Thoracic aorta (tissue), 2 donors: ENCODE data around the gene TNFSF13B. TPM values are rescaled to one million over a fixed set of nuclear protein-coding genes. Genes with fewer than 3 reads are reported as not detected.

Experiments
- ATAC-seq: fragments of 150-250 bp; one replicate; pipeline ENCODE4 v1.8.0; 2017; ENCODE audit warnings: low read depth; ENCODE audit not compliant: insufficient number of reproducible peaks, low FRiP score
- DNase-seq: peaks from one replicate; pipeline ENCODE4 v3.0.0-alpha.2; 2020; ENCODE audit warnings: low spot score
- H3K27ac ChIP-seq, 2 donors: fragments of 200-600 bp; sonication (generic); 1 replicate in 1 of 2; 2 replicates in 1 of 2; pipeline ENCODE4 v1.5.1; 2016; ENCODE audit warnings: mild to moderate bottlenecking in 2 of 2, moderate library complexity in 2 of 2
- H3K27me3 ChIP-seq: fragments of 200-600 bp; sonication (generic); replicated peaks from 2 replicates; pipeline ENCODE4 v1.6.0; 2016; ENCODE audit warnings: mild to moderate bottlenecking; ENCODE audit not compliant: insufficient read depth
- H3K36me3 ChIP-seq: fragments of 200-600 bp; sonication (generic); one replicate; pipeline ENCODE4 v1.5.1; 2016
- H3K4me1 ChIP-seq, 2 donors: fragments of 200-600 bp; sonication (generic); 1 replicate in 1 of 2; 2 replicates in 1 of 2; pipeline versions ENCODE4 v1.5.1 to v1.6.0; 2016; ENCODE audit warnings: low read depth in 2 of 2, mild to moderate bottlenecking in 1 of 2; ENCODE audit not compliant: control insufficient read depth in 1 of 2
- H3K4me3 ChIP-seq: fragments of 200-600 bp; sonication (generic); 2 replicates; pipeline ENCODE4 v1.5.1; 2016; ENCODE audit warnings: mild to moderate bottlenecking
- H3K9me3 ChIP-seq: fragments of 200-600 bp; sonication (generic); 2 replicates; pipeline ENCODE4 v1.5.1; 2016
- total RNA-seq, 2 donors: library from RNA; depleted of rRNA; stranded (reverse); fragments of >200 nt; gene quantifications; one replicate each; pipeline versions ENCODE4 v1.1.0 to v1.2.3, GENCODE V29; 2016
- TF ChIP-seq, protein P1 (sequence below): fragments of 200-600 bp; sonication (generic); IDR thresholded peaks from one replicate; pipeline ENCODE4 v1.5.1; 2019; ENCODE audit warnings: antibody characterized with exemption

Gene TNFSF13B
- total RNA-seq, 2 donors from 2014 or later = 7.5 to 11.2 TPM

DNA sequence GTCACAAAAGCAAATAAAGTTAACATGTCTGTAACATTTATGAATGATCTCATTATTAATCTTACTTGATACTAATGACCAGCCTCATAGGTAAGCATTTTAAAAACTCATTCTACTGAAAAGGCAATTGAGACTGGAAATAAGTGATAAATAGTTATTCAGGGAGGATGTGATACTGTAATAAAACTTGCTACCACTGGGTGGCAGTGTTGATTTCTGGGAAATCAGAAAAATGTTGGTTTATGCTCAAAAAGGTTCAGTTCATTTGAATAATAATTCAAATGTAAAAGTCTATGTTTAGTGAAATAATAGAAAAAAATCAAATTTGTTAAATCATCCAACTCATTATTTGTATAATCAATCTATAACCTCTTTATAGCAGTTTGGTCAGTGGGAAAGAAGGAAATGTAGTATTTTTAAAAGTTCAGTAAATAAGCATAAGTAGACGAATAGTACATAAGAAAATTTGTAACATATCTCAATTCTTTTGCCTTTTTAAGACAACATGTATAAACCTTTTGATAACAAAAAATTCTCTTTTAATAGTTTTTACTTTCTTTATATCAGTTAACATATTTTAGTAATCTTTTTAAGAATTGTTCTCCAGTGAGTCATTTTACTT, 41.8 kb upstream of the TNFSF13B start:
- no peaks in the 10 kb centered on the region for H3K36me3 ChIP-seq
- H3K4me3 ChIP-seq = no peak overlapping the region
- H3K4me1 ChIP-seq = peaks cover 0 to 10% of the 10 kb centered on the region in 2 donors
- no peak for ATAC-seq
- TF ChIP-seq, protein P1, sequence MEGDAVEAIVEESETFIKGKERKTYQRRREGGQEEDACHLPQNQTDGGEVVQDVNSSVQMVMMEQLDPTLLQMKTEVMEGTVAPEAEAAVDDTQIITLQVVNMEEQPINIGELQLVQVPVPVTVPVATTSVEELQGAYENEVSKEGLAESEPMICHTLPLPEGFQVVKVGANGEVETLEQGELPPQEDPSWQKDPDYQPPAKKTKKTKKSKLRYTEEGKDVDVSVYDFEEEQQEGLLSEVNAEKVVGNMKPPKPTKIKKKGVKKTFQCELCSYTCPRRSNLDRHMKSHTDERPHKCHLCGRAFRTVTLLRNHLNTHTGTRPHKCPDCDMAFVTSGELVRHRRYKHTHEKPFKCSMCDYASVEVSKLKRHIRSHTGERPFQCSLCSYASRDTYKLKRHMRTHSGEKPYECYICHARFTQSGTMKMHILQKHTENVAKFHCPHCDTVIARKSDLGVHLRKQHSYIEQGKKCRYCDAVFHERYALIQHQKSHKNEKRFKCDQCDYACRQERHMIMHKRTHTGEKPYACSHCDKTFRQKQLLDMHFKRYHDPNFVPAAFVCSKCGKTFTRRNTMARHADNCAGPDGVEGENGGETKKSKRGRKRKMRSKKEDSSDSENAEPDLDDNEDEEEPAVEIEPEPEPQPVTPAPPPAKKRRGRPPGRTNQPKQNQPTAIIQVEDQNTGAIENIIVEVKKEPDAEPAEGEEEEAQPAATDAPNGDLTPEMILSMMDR = peak; percentile 77
- H3K27me3 ChIP-seq = no peaks in the 10 kb centered on the region
- no peak for DNase-seq
- H3K27ac ChIP-seq = no peak overlapping the region
- H3K9me3 ChIP-seq = no peaks in the 10 kb centered on the region

DNA sequence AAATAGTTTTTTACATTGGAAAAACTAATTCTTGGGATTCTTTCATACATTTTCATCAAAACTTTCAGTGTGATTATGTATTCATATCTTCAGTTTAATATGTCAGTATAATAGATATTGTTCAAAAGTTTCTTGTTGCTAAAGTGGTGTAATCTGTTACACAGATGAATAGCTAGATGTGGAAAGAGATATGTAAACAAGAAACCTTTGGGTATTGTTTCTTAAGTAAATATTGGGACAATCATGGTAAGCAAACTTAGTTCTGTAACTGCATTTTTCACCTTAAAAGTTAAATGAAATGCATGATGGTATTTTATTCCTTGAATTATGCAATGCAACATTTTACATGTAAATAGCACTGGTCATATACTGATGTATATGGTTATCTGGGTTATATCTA, 39.1 kb upstream of the TNFSF13B start:
- TF ChIP-seq, protein P1 = no peak
- Histone ChIP-seq H3K27ac (no peak overlapping the region), H3K4me3 (no peak overlapping the region), H3K27me3 (no peaks in the 10 kb centered on the region), H3K9me3 (no peaks in the 10 kb centered on the region), H3K4me1 (no peaks in the 10 kb centered on the region), H3K36me3 (no peaks in the 10 kb centered on the region)
- DNase-seq (no peak), ATAC-seq (no peak)

DNA sequence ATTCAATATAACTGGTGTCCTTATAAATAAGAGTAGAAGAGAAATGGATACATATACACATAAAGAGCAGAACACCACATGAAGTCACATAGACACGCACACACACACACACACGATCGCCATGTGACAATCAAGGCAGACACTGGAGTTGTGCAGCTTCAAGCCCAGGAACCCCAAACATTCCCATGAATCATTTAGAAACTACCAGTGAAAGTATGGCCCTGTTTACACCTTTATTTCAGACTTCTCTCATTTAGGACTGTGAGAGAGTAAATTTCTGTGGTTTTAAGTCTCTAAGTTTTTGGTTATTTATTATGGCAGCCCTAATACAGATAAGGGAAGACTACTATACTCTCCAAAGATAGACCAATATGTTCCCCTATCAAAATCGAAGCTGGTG, 20.4 kb upstream of the TNFSF13B start:
- no peak for ATAC-seq
- Histone ChIP-seq H3K27ac (no peak overlapping the region), H3K27me3 (no peaks in the 10 kb centered on the region), H3K4me1 (no peaks in the 10 kb centered on the region), H3K4me3 (no peak overlapping the region), H3K36me3 (no peaks in the 10 kb centered on the region), H3K9me3 (no peaks in the 10 kb centered on the region)
- DNase-seq = no peak
- TF ChIP-seq, protein P1 = no peak

DNA sequence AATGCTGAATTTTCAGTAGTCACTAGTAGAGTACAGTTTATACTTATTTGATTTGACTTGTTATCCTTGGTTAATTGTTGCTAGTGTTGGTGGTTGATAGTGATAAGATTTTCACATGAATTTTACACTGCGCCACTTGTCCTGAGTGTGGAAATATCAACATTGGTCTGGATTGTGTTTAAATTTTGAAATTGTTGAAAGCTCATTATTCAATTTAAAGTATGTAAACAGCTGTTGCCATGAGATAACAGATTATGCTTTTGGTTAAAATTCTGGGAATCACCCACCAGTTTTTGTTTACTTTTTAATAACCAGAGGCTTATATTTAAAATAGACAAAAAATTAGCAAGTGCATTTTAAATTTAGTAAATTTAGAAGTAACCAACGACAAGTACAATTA, 12.3 kb upstream of the TNFSF13B start:
- DNase-seq = no peak
- H3K27me3 ChIP-seq = no peaks in the 10 kb centered on the region

DNA sequence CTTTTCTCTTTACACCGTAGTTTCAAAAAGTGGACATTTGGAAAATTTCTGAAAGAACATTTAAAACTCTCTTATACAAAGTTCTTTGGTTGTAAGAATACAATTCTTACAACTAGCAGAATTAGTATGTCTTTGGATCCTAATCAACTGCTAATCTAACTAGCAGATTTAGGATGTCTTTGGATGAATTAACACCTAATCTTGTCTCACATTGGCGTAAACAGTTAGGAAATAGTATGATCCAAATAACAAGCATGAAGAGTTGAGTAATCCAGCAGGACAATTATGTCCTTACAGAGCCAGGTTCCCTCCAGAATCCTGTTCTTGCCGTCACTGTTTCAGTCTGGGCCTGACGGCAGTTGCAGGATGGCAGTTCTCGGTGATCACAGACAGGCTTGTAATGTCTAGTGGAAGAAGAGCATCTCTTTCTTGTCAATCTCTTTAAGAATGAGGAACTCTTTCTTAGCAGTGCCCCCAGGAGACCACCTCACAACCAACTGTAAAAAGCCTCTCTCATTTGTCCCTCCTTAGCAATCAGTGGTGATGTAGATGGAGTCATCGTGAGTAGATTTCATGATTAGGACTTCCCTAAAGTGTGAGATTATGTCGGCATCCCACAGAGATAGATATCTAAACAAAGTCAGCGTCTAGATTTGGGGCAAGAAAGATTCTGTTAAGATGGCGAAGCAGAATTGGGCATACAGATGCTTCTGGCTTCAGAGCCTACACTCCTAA, 5.7 kb upstream of the TNFSF13B start:
- H3K27me3 ChIP-seq = no peaks in the 10 kb centered on the region
- H3K4me3 ChIP-seq = no peak overlapping the region
- H3K4me1 ChIP-seq = peaks cover 0 to 3% of the 10 kb centered on the region in 2 donors
- no peak overlapping the region for H3K27ac ChIP-seq
- ATAC-seq (no peak), DNase-seq (no peak)
- H3K36me3 ChIP-seq = no peaks in the 10 kb centered on the region
- no peaks in the 10 kb centered on the region for H3K9me3 ChIP-seq
- TF ChIP-seq, protein P1 = no peak

More for the DNA sequence above, 12.3 kb upstream of the TNFSF13B start:
- H3K27ac ChIP-seq = no peak overlapping the region
- H3K4me1 ChIP-seq = no peaks in the 10 kb centered on the region
- ATAC-seq = no peak
- no peaks in the 10 kb centered on the region for H3K9me3 ChIP-seq
- TF ChIP-seq, protein P1 = no peak
- no peak overlapping the region for H3K4me3 ChIP-seq
- H3K36me3 ChIP-seq = no peaks in the 10 kb centered on the region
